Neural crest cell (in vitro differentiated cells): ENCODE data around the gene CCNY. TPM values are rescaled to one million over a fixed set of nuclear protein-coding genes. Genes with fewer than 3 reads are reported as not detected.

ENCODE experiments used
- DNase-seq: peaks from one replicate; pipeline ENCODE4 v3.0.0; 2021; ENCODE audit warnings: low read depth, mixed read lengths, low spot score
- H3K27ac Mint-ChIP-seq: one replicate; pipeline ENCODE4 v1.8.0; 2021; ENCODE audit warnings: mild to moderate bottlenecking, mixed read lengths; ENCODE audit not compliant: unreplicated experiment
- H3K27me3 Mint-ChIP-seq: 2 replicates; pipeline ENCODE4 v1.8.0; 2021; ENCODE audit warnings: low read depth, mild to moderate bottlenecking, mixed read lengths
- H3K36me3 Mint-ChIP-seq: 2 replicates; pipeline ENCODE4 v1.8.0; 2021; ENCODE audit warnings: low read depth, mild to moderate bottlenecking, mixed read lengths
- H3K4me1 Mint-ChIP-seq: 2 replicates; pipeline ENCODE4 v1.8.0; 2021; ENCODE audit warnings: mixed read lengths
- H3K4me3 Mint-ChIP-seq: one replicate; pipeline ENCODE4 v1.8.0; 2021; ENCODE audit warnings: mild to moderate bottlenecking, mixed read lengths
- H3K9me3 Mint-ChIP-seq: 2 replicates; pipeline ENCODE4 v1.8.0; 2021; ENCODE audit warnings: mixed read lengths
- total RNA-seq: library from RNA; stranded (reverse); gene quantifications from 2 replicates; pipeline ENCODE4 v1.2.1, GENCODE V29; 2021
- TF ChIP-seq, protein P1 (sequence below): fragments of 200-600 bp; sonication (generic); conservative IDR thresholded peaks from 2 replicates; pipeline ENCODE4 v1.5.0; 2021; ENCODE audit warnings: antibody characterized with exemption, mild to moderate bottlenecking

CCNY gene
- total RNA-seq, 1 donor from 2014 or later: 57.0 TPM

DNA sequence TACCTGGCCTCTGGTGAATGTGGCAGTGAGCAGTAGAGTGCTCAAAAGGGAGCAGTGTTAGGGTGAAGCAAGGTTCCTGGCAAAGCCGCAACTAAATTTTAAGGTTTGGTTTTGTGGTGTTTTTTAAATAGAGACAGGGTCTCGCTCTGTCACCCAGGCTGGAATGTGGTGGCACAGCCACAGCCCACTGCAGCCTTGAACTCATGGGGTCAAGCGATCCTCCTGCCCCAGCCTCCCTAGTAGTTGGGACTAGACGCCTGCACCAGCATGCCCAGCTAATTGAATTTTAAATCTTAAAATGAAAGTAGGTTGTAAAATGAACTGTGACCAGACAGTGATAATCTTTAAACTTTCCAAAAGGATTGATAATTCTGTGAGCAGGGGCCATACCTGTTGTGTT is 130.4 kb downstream of the CCNY start:
- no peaks in the 10 kb centered on the region for H3K27me3 Mint-ChIP-seq
- no peak overlapping the region for H3K27ac Mint-ChIP-seq
- TF ChIP-seq, protein P1, sequence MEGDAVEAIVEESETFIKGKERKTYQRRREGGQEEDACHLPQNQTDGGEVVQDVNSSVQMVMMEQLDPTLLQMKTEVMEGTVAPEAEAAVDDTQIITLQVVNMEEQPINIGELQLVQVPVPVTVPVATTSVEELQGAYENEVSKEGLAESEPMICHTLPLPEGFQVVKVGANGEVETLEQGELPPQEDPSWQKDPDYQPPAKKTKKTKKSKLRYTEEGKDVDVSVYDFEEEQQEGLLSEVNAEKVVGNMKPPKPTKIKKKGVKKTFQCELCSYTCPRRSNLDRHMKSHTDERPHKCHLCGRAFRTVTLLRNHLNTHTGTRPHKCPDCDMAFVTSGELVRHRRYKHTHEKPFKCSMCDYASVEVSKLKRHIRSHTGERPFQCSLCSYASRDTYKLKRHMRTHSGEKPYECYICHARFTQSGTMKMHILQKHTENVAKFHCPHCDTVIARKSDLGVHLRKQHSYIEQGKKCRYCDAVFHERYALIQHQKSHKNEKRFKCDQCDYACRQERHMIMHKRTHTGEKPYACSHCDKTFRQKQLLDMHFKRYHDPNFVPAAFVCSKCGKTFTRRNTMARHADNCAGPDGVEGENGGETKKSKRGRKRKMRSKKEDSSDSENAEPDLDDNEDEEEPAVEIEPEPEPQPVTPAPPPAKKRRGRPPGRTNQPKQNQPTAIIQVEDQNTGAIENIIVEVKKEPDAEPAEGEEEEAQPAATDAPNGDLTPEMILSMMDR: no peak
- DNase-seq: no peak
- no peak overlapping the region for H3K4me3 Mint-ChIP-seq
- H3K4me1 Mint-ChIP-seq: peaks cover 44% of the 10 kb centered on the region
- H3K36me3 Mint-ChIP-seq: no peaks in the 10 kb centered on the region
- H3K9me3 Mint-ChIP-seq: no peaks in the 10 kb centered on the region

DNA sequence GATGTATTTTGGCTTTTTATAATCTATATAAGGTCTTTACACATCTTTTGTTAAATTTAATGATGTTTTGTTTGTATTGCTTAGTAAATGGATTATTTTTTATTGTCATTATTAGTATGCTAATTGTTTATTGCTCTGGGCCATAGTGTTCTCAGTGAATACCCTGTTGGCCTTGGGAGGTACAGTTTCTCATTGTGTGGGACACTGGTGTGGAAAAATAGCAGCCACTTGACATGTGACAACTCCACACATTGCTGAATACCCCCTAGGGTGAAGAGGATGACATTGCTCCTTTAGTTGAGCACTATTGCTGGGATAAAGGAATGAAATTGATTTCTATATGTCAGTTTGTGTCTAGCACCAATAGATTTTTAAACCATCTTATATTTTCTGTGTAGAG is 130.9 kb downstream of the CCNY start:
- TF ChIP-seq, protein P1: no peak
- Mint-ChIP-seq H3K27me3 (no peaks in the 10 kb centered on the region), H3K4me3 (no peak overlapping the region), H3K27ac (no peak overlapping the region), H3K9me3 (no peaks in the 10 kb centered on the region), H3K36me3 (no peaks in the 10 kb centered on the region), H3K4me1 (peaks cover 49% of the 10 kb centered on the region)
- no peak for DNase-seq

DNA sequence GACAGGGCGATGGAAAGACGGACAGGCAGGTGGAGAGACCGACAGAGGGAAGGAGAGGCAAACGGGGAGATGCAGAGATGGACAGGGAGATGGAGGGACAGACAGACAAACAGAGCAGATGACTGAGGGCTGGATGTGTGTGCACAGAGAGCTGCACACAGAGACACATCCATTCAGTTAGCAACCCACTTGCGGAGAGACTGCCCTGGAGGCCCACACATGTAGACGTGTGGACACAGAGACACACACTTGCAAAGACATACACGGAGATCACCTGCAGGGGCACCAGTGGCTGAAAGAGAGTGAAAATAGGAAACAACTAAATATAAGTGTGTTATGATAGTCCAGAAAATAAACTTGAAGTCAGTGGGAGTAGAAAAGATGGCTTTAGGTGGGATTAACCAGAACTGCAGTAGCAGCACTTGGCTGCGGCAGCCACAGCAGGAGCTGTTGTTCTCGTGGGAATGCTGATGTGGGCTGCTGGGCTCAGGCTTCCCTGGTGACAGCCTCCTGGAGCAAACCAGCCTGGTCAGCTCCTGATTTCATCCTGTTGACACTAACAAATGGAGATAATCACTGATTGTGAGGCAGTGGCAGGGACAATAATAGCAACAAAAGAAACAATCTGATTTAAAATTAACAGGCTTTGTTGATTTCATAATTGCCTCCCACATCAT is 134.1 kb downstream of the CCNY start:
- H3K4me3 Mint-ChIP-seq: peak overlapping the region; percentile 0
- peaks cover 60% of the 10 kb centered on the region for H3K4me1 Mint-ChIP-seq

DNA sequence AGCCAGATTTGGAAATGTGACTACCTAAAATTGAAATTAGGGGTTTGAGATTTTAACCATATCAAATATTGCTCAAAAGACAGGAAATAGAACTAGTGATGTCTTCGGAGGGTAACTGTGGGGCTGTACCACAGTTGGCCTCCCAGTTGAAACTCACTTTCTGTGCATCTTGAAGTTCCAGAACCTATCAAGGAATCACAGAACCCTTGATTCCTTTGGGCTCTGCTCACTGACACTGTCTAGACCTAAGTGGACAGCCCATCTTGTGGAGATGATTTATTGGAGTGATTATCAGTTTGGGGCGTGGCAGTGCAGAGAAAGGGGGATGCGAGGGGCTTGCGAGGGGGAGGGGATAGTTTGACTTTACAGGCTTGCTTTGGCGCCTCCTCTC is 134.6 kb downstream of the CCNY start:
- TF ChIP-seq, protein P1: no peak
- H3K4me3 Mint-ChIP-seq: no peak overlapping the region

More for the DNA sequence above, 134.1 kb downstream of the CCNY start:
- Mint-ChIP-seq H3K9me3 (peaks cover 2% of the 10 kb centered on the region), H3K27me3 (no peaks in the 10 kb centered on the region), H3K27ac (no peak overlapping the region), H3K36me3 (peaks cover 4% of the 10 kb centered on the region)
- DNase-seq: no peak
- TF ChIP-seq, protein P1: peak; percentile 13

DNA sequence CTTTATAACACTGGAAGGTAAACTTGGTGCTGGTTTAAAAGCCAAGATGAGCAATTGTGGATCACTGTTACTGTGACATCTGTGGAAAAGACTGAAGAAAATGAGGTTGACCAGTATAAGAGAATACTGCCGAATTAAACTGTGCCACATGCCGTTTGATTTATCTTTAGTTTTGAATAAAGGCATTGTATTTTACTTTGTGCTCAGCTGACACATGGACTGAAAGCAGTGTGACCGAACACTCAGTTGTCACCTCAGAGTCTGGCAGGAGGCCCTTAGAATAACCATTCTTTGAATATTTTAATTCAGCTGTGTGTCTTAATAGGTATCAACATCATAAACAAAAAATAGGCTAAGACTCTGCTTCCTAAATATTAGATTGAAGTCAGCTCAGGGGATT is 135.1 kb downstream of the CCNY start:
- H3K4me3 Mint-ChIP-seq: no peak overlapping the region
- no peak overlapping the region for H3K27ac Mint-ChIP-seq
- no peak for DNase-seq
- H3K9me3 Mint-ChIP-seq: peaks cover 2% of the 10 kb centered on the region
- H3K36me3 Mint-ChIP-seq: peaks cover 7% of the 10 kb centered on the region
- peaks cover 60% of the 10 kb centered on the region for H3K4me1 Mint-ChIP-seq
- H3K27me3 Mint-ChIP-seq: no peaks in the 10 kb centered on the region
- TF ChIP-seq, protein P1: no peak

More for the DNA sequence above, 134.6 kb downstream of the CCNY start:
- peaks cover 4% of the 10 kb centered on the region for H3K36me3 Mint-ChIP-seq
- DNase-seq: no peak
- peaks cover 2% of the 10 kb centered on the region for H3K9me3 Mint-ChIP-seq
- no peak overlapping the region for H3K27ac Mint-ChIP-seq
- H3K4me1 Mint-ChIP-seq: peaks cover 60% of the 10 kb centered on the region
- no peaks in the 10 kb centered on the region for H3K27me3 Mint-ChIP-seq
